ENCODE data around the gene AGXT.

AGXT gene

DNA sequence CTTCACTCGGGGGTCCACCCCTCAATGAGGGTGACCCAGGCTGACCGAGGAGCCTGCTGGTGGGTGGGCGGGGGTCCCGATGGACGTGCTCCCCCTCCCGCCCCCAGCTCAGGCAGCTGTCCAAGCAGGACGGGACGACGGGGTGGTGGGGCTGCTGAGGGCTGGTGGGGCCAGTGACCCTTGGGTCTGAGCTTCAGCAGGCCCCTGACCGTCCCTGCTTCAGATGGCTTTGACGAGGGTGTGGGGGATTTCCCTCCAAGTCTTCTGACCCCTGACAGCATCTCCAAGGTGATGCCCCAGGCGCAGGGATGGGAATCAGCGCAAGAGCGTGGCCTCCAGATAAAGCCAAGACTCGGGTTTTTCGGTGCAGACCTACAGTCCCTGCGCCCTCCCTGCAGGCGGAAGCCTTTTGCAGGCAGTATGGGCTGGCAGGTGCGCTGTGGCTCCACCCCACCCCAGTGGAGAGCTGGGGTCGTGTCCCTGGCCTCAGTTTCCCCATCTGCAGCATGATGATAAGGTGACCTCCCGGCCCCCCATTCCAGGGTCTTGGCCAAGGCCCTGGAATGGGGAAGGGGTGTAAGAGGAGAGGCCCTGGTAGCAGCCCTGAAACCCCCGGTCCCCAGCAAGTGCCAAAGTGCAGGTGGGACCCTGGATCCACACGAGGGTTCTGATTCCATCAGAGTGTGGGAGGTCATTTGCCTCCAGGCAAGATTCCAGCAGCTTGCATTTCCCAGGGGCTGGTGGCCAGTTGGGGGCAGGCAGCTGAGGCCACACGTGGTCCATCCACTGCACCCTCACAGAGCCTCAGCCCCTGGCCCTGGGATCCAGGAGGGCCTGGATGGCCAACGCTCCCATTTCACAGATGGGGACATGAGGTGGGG is 46.3 kb downstream of the AGXT start:
- TF ChIP-seq CTCF (conservative IDR thresholded peaks at IDR 0.05), result peak; percentile 3
- peak overlapping the region; percentile 76 for H3K27ac ChIP-seq

- no peak for TF ChIP-seq CTCF (conservative IDR thresholded peaks at IDR 0.05)
- no peak overlapping the region for H3K27ac ChIP-seq
Observed at GRCh38 chr2:240915526-240916341, 47.1 kb downstream of the AGXT start.

DNA sequence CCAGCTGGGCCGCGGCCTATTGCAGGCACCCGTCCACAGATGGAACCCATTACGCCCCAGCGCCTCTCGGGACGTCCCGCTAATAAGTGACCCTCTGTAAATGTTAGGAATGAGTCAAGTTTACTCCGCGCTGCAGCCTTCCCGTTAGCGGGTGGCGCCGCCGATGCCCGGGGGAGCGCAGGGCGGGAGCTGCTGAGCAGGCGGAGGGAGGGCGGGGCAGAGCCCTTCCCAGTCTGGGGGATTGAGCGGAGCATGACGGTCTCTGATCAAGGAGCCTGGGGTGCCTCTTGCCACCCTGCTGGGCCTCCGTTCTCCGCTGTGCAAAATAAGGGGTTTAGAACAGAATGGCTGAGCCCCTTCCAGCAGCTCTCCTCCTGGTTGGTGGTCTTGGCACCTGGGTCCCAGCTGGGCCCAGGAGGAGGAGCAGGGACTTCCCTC is 48.0 kb downstream of the AGXT start:
- no peak for TF ChIP-seq CTCF (conservative IDR thresholded peaks at IDR 0.05)

DNA sequence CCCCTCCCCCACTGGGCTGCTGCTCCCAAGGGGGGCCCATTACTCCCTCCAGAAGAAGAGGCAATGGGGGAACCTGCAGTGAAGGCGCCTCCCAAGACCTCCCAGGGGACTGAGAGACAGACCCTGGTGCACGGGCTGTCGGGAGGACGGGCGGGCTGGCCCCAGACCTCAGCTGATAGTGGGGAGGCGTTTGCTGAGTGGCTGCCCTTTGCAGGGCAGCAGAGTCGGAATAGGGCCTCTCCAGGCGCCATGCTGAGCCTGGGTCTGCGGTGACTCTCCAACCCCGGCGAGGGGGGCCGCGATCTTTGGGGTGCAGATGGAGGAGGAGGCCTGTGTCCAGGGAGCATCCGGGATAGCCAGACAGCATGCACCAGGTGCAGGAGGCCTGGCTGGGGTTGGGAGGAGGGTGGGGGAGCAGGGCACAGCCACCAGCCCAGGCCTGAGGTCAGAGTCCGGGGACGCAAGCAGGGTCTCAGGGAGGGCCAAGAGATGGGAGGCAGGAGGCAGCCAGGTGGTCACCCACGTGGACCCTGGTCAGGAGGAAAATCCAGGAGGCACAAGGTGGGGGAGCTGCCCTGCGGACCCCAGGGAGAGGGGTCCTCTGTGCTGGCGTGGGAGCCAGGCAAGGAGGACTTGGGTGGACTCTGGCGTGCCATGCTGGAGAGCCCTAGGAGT is 48.5 kb downstream of the AGXT start:
- no peak overlapping the region for H3K27ac ChIP-seq

More for the DNA sequence above, 48.0 kb downstream of the AGXT start:
- no peak overlapping the region for H3K27ac ChIP-seq

GRCh38 chr2:240917684-240918257 is 49.1 kb downstream of the AGXT start:
- no peak overlapping the region for H3K27ac ChIP-seq
- no peak for TF ChIP-seq CTCF (conservative IDR thresholded peaks at IDR 0.05)

More for the DNA sequence above, 48.5 kb downstream of the AGXT start:
- no peak for TF ChIP-seq CTCF (conservative IDR thresholded peaks at IDR 0.05)

DNA sequence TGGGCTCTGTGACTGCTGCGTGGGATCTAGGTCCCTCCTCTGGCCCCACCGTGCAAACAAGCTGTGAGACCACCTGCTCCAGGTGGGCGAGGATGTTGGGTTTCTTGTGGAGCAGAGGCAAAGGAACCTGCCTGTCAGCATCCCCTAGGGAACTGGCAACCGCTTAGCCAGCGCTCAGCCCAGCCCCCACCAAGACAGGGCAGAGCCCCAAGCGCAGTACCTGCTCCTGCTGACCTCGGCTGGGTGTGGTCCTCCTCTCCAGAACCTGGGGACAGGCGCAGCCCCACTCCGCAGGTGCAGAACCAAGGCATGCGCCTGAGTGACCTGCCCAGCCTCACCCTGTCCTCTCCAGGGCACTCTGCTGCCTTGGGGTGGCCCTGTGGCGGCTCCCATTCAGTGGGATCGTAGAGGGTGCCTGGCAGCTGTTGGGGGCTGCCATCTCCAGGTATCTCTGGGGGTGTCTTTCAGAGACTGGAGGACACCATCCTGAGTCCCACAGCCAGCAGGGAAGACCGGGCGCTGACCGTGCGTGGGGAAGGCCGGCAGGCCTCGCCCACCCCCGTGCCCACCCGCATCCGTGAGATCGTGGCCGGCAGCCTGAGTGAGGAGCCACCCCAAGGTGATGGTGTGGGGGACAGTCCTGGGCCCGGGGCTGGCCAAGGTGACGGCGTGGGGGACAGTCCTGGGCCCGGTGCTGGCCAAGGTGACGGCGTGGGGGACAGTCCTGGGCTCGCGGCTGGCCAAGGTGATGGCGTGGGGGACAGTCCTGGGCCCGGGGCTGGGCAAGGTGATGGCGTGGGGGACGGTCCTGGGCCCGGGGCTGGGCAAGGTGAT is 49.9 kb downstream of the AGXT start:
- no peak for TF ChIP-seq CTCF (conservative IDR thresholded peaks at IDR 0.05)
- H3K27ac ChIP-seq, result no peak overlapping the region

Data from VCaP (cell line).